Gastrocnemius medialis (tissue), 4 donors: ENCODE data around the gene PACS1. TPM values are rescaled to one million over a fixed set of nuclear protein-coding genes. Genes with fewer than 3 reads are reported as not detected.

Source experiments
- ATAC-seq, 2 donors: fragments of 150-250 bp; one replicate each; pipeline ENCODE4 v1.9.1; 2016
- DNase-seq, 2 donors: peaks; one replicate each; pipeline ENCODE4 v3.0.0-alpha.2; 2019
- H3K27ac ChIP-seq, 4 donors: fragments of 200-600 bp; sonication (generic); 1 replicate in 1 of 4; 2 replicates in 3 of 4; pipeline ENCODE4 v1.5.1; 2016 to 2018; ENCODE audit warnings: mild to moderate bottlenecking in 2 of 4, moderate library complexity in 1 of 4
- H3K27me3 ChIP-seq, 3 donors: fragments of 200-600 bp; sonication (generic) in 2 of 3; 1 replicate in 1 of 3; 2 replicates in 2 of 3; pipeline versions ENCODE4 v1.5.1 to v1.6.0; 2016 to 2019; ENCODE audit warnings: mild to moderate bottlenecking in 1 of 3, moderate library complexity in 1 of 3
- H3K36me3 ChIP-seq, 2 donors: fragments of 200-600 bp; sonication (generic) in 1 of 2; one replicate each; pipeline ENCODE4 v1.5.1; 2017 to 2018
- H3K4me1 ChIP-seq, 2 donors: fragments of 200-600 bp; sonication (generic) in 1 of 2; one replicate each; pipeline ENCODE4 v1.5.1; 2016 to 2017; ENCODE audit warnings: mild to moderate bottlenecking in 2 of 2
- H3K4me3 ChIP-seq, 4 donors: fragments of 200-600 bp; sonication (generic) in 3 of 4; 1 replicate in 1 of 4; 2 replicates in 3 of 4; pipeline ENCODE4 v1.5.1; 2016 to 2019; ENCODE audit warnings: mild to moderate bottlenecking in 2 of 4
- H3K9me3 ChIP-seq, 3 donors: fragments of 200-600 bp; sonication (generic) in 2 of 3; 1 replicate in 1 of 3; 2 replicates in 2 of 3; pipeline ENCODE4 v1.5.1; 2016 to 2019
- POLR2A ChIP-seq, 2 donors: fragments of 450-650 bp; IDR thresholded peaks; one replicate each; pipeline ENCODE4 v1.6.1; 2017; ENCODE audit warnings: antibody characterized with exemption in 2 of 2, mild to moderate bottlenecking in 2 of 2, moderate library complexity in 2 of 2
- in situ Hi-C, 4 donors: fragments of 200-750 bp; cut with MboI; loops; one replicate each; pipeline versions ENCODE4 v1.15.0 to v1.8.0; 2017; ENCODE audit warnings: low sequenced_read_pairs in 4 of 4
- intact Hi-C: fragments of 100-400 bp; cut with DNase I; formaldehyde crosslinking; loops from one replicate; pipeline ENCODE4 v1.15.1; 2023; ENCODE audit warnings: low total_unique reads
- total RNA-seq, 4 donors: library from RNA; depleted of rRNA; stranded (reverse); fragments of >200 nt; gene quantifications; one replicate each; pipeline versions ENCODE4 v1.1.0 to v1.2.3, GENCODE V29; 2016
- TF ChIP-seq, protein P1 (sequence below), 5 experiments: fragments of 450-650 bp in 3 of 5; fragments of 200-600 bp in 2 of 5; sonication (generic) in 2 of 5; IDR thresholded peaks in 4 of 5; conservative IDR thresholded peaks in 1 of 5; 1 replicate in 4 of 5; 2 replicates in 1 of 5; pipeline ENCODE4 v1.5.1; 2016 to 2019; ENCODE audit warnings: antibody characterized with exemption in 5 of 5, mild to moderate bottlenecking in 3 of 5, moderate library complexity in 3 of 5

Gene PACS1
- total RNA-seq, 4 donors from 2014 or later, result 6.6 to 20.4 (median 16.9) TPM

DNA sequence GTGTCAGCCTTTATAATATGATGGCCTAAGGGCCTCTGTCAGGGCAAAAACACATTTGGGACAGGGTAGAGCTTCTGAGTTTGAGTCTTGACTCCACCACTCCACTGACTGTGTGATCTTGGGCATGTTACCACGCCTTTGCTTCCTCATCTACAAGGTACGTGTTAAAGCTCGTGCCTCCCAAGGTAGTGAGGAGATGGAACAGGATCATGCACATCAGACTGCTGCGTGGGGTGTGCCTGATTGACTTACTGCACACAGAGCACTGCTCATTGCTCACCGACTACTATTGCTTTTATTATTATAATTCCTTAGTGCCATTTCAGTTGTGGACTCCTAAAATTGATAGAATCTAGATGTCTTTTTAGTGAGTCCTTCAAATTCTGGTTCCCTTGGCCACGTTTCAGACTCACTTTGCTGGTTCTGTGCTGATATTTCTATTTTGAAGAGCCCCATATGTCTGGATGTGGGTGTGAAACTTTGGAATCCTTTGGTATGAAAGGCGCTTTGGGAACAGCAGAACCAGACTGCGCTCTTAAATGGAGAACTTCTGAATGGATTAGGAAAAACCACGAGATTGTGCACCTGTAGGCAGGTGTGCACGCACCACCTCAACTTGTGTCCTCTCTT, 154.3 kb downstream of the PACS1 start:
- Histone ChIP-seq H3K9me3 (no peaks in the 10 kb centered on the region), H3K27ac (no peak overlapping the region), H3K4me3 (no peak overlapping the region), H3K36me3 (peaks cover 0 to 19% of the 10 kb centered on the region in 2 donors), H3K27me3 (no peaks in the 10 kb centered on the region), H3K4me1 (no peaks in the 10 kb centered on the region)
- no peak for TF ChIP-seq POLR2A (IDR thresholded peaks at IDR 0.05)
- TF ChIP-seq, protein P1, sequence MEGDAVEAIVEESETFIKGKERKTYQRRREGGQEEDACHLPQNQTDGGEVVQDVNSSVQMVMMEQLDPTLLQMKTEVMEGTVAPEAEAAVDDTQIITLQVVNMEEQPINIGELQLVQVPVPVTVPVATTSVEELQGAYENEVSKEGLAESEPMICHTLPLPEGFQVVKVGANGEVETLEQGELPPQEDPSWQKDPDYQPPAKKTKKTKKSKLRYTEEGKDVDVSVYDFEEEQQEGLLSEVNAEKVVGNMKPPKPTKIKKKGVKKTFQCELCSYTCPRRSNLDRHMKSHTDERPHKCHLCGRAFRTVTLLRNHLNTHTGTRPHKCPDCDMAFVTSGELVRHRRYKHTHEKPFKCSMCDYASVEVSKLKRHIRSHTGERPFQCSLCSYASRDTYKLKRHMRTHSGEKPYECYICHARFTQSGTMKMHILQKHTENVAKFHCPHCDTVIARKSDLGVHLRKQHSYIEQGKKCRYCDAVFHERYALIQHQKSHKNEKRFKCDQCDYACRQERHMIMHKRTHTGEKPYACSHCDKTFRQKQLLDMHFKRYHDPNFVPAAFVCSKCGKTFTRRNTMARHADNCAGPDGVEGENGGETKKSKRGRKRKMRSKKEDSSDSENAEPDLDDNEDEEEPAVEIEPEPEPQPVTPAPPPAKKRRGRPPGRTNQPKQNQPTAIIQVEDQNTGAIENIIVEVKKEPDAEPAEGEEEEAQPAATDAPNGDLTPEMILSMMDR (IDR thresholded peaks at IDR 0.05 in 4 of 5, conservative IDR thresholded peaks at IDR 0.05 in 1 of 5), result no peak
- ATAC-seq (no peak), DNase-seq (no peak)
- intact Hi-C loops, result no loop called here
- in situ Hi-C loops, result loop anchor here in 1 of 4 donors (10.0 kb wide), 1 partner anchor 60 kb away; the partner anchor contains the start of gene YIF1A

DNA sequence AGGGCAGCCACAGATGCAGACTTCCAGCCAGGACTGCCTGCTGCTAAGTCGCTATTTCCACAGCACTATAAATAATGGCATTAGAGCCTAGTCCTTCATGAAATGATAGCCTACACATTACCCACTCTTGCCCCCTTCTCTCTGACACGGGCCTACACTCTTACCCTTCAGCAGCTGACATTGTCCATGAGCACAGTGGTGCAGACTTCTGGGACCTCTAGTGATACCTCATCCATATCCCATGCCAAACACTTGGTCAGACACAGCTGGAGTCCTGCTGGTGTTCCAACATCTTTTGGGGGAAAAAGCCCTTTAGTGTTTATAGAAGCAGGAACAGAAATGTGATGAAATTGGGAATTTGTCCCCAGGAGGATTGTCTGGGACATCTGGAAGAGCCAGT, 155.0 kb downstream of the PACS1 start:
- H3K4me3 ChIP-seq, result no peak overlapping the region
- TF ChIP-seq, protein P1 (IDR thresholded peaks at IDR 0.05 in 4 of 5, conservative IDR thresholded peaks at IDR 0.05 in 1 of 5), result no peak
- TF ChIP-seq POLR2A (IDR thresholded peaks at IDR 0.05), result no peak
- no peak for ATAC-seq
- peaks cover 0 to 19% of the 10 kb centered on the region in 2 donors for H3K36me3 ChIP-seq
- in situ Hi-C loops, result loop anchor here in 1 of 4 donors (10.0 kb wide), 1 partner anchor 60 kb away; the partner anchor contains the start of gene YIF1A
- no peaks in the 10 kb centered on the region for H3K4me1 ChIP-seq
- no peak for DNase-seq
- no peaks in the 10 kb centered on the region for H3K27me3 ChIP-seq
- H3K27ac ChIP-seq, result no peak overlapping the region
- intact Hi-C loops, result no loop called here
- no peaks in the 10 kb centered on the region for H3K9me3 ChIP-seq

DNA sequence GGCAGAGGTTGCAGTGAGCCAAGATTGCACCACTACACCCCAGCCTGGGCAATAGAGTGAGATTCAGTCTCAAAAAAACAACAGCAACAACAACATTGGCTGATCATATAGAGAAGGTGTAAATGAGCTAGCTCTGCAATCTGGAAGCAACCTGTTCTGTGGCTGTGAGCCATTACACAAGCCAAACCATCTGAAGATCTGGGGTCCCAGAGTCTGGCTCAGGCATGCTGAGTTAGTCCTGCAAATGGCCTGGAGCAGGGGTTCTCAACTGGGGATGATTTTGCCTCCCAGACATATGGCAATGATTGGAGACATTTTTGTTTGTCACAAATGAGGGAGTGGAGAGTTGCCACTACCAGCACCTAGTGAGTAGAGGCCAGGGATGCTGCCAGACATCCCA, 156.0 kb downstream of the PACS1 start:
- in situ Hi-C loops, result loop anchor here in 1 of 4 donors (10.0 kb wide), 1 partner anchor 59 kb away; the partner anchor contains the start of gene YIF1A
- Histone ChIP-seq H3K4me1 (no peaks in the 10 kb centered on the region), H3K36me3 (peaks cover 0 to 19% of the 10 kb centered on the region in 2 donors), H3K4me3 (no peak overlapping the region), H3K9me3 (no peaks in the 10 kb centered on the region), H3K27me3 (no peaks in the 10 kb centered on the region), H3K27ac (no peak overlapping the region)
- DNase-seq (no peak), ATAC-seq (no peak)
- TF ChIP-seq, protein P1 (IDR thresholded peaks at IDR 0.05 in 4 of 5, conservative IDR thresholded peaks at IDR 0.05 in 1 of 5), result no peak
- TF ChIP-seq POLR2A (IDR thresholded peaks at IDR 0.05), result no peak
- intact Hi-C loops, result no loop called here

DNA sequence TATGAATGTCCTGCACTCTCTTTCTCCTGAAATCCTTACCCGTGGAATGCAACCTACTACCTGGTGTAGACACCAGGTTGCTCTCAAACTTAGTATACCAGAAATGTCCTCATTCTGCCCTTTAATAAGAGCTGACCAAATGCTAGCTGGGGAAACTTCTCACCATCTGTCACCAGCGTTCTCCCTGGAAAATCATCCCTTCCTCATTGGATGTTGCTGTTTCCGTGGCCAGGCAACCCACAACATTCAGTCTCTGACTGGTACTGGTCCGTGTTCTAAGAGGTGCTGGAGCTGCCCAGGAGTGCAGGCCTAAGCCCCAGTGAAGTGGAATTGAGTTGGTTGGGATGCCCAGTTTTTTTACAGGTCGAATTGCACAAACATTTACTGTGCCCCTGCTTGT, 157.6 kb downstream of the PACS1 start:
- Histone ChIP-seq H3K4me1 (no peaks in the 10 kb centered on the region), H3K9me3 (no peaks in the 10 kb centered on the region), H3K36me3 (peaks cover 0 to 27% of the 10 kb centered on the region in 2 donors), H3K4me3 (no peak overlapping the region), H3K27ac (no peak overlapping the region), H3K27me3 (no peaks in the 10 kb centered on the region)
- no peak for ATAC-seq
- TF ChIP-seq POLR2A (IDR thresholded peaks at IDR 0.05), result no peak
- TF ChIP-seq, protein P1 (IDR thresholded peaks at IDR 0.05 in 4 of 5, conservative IDR thresholded peaks at IDR 0.05 in 1 of 5), result no peak
- no peak for DNase-seq
- in situ Hi-C loops, result loop anchor here in 1 of 4 donors (10.0 kb wide), 1 partner anchor 57 kb away; the partner anchor contains the start of gene YIF1A
- intact Hi-C loops, result no loop called here
